HepG2 (cell line): Measurements from ENCODE around the gene OAS1.

Source experiments
- CREB1 ChIP-seq, 2 experiments: fragments of 450-650 bp in 1 of 2; IDR thresholded peaks; 2 replicates each; pipeline ENCODE4 v1.6.1; 2016 to 2017; ENCODE audit warnings: control low read depth in 1 of 2, mild to moderate bottlenecking in 1 of 2, missing compliant biosample characterization in 1 of 2, missing genetic modification characterization in 1 of 2
- CTCF ChIP-seq: sonication (generic); formaldehyde crosslinking; IDR thresholded peaks from 2 replicates; pipeline ENCODE4 v1.5.0; 2020; ENCODE audit warnings: mild to moderate bottlenecking, missing genetic modification reagents, moderate library complexity
- DMTF1 ChIP-seq: sonication (generic); formaldehyde crosslinking; IDR thresholded peaks from 2 replicates; pipeline ENCODE4 v1.4.0; 2020; ENCODE audit warnings: mild to moderate bottlenecking, missing genetic modification reagents
- E2F1 ChIP-seq: sonication (generic); formaldehyde crosslinking; IDR thresholded peaks from 2 replicates; pipeline ENCODE4 v1.5.0; 2020; ENCODE audit warnings: missing genetic modification reagents
- HDAC2 ChIP-seq: sonication (generic); formaldehyde crosslinking; IDR thresholded peaks from 2 replicates; pipeline ENCODE4 v1.4.0; 2020; ENCODE audit warnings: missing genetic modification reagents
- HNRNPUL1 ChIP-seq: fragments of 200-400 bp; formaldehyde crosslinking; IDR thresholded peaks from 2 replicates; pipeline ENCODE4 v1.6.1; 2017; ENCODE audit warnings: low read depth, mild to moderate bottlenecking, low read length, moderate library complexity
- MAZ ChIP-seq, 2 experiments: sonication (generic) in 1 of 2; formaldehyde crosslinking in 1 of 2; IDR thresholded peaks; 2 replicates each; pipeline versions ENCODE4 v1.5.0 to v1.6.1; 2012 to 2020; ENCODE audit warnings: low read depth in 2 of 2, mild to moderate bottlenecking in 2 of 2, borderline replicate concordance in 1 of 2, improper control_type of control experiment in 1 of 2, low read length in 1 of 2, missing genetic modification reagents in 1 of 2, moderate library complexity in 1 of 2
- MXI1 ChIP-seq: IDR thresholded peaks from 3 replicates; pipeline ENCODE4 v1.6.1; 2012; ENCODE audit warnings: low read depth, low read length, inconsistent platforms, borderline replicate concordance
- POLR2A ChIP-seq, 2 experiments: IDR thresholded peaks; 2 replicates each; pipeline ENCODE4 v1.6.1; 2011; ENCODE audit warnings: low read depth in 2 of 2, low read length in 2 of 2, mild to moderate bottlenecking in 1 of 2, moderate library complexity in 1 of 2; ENCODE audit not compliant: insufficient read depth in 1 of 2
- SMAD1 ChIP-seq: sonication (generic); formaldehyde crosslinking; IDR thresholded peaks from 2 replicates; pipeline ENCODE4 v1.4.0; 2020; ENCODE audit warnings: missing genetic modification reagents, low read depth, mild to moderate bottlenecking, borderline replicate concordance
- SP1 ChIP-seq, 2 experiments: fragments of 450-650 bp in 1 of 2; sonication (generic) in 1 of 2; formaldehyde crosslinking in 1 of 2; IDR thresholded peaks; 2 replicates each; pipeline versions ENCODE4 v1.4.0 to v1.6.1; 2016 to 2020; ENCODE audit warnings: missing genetic modification reagents in 1 of 2
- ZBTB26 ChIP-seq: IDR thresholded peaks from 2 replicates; pipeline ENCODE4 v1.6.1; 2016; ENCODE audit warnings: missing compliant biosample characterization, missing genetic modification reagents, borderline replicate concordance
- ZFAT ChIP-seq: sonication (generic); formaldehyde crosslinking; conservative IDR thresholded peaks from 2 replicates; pipeline ENCODE4 v1.8.1; 2023; ENCODE audit warnings: missing genetic modification reagents, inconsistent platforms

- TF ChIP-seq ZFAT (no peak), HNRNPUL1 (no peak), MXI1 (no peak), CREB1 (IDR thresholded peaks at IDR 0.05) (no peak), CREB1 (CRISPR knock-in tag; IDR thresholded peaks at IDR 0.05) (no peak), POLR2A (IDR thresholded peaks at IDR 0.05; ENCODE audit: insufficient read depth in 1 of 2, low read depth in 2 of 2, low read length in 2 of 2) (no peak), SP1 (IDR thresholded peaks at IDR 0.05) (no peak), SP1 (CRISPR knock-in tag; IDR thresholded peaks at IDR 0.05) (no peak), E2F1 (no peak), SMAD1 (CRISPR knock-in tag) (no peak), CTCF (CRISPR knock-in tag) (no peak), HDAC2 (CRISPR knock-in tag) (no peak), ZBTB26 (no peak), MAZ (IDR thresholded peaks at IDR 0.05; ENCODE audit: borderline replicate concordance, low read depth, low read length) (no peak), MAZ (CRISPR knock-in tag; IDR thresholded peaks at IDR 0.05; ENCODE audit: low read depth) (no peak), DMTF1 (no peak)
Observed at GRCh38 chr12:112881602-112882001, 25.2 kb upstream of the OAS1 start.
